Stimulated activated CD4-positive, alpha-beta T cell treated with anti-CD3 and anti-CD28 coated beads, Interleukin-12 subunit alpha, Interleukin-12 subunit beta, amount 100 ng/mL, for 24 hours (primary cell): ENCODE results near the gene NLN.
A peak's percentile ranks its signal among the peaks of the same experiment; 100 is the strongest.
"Not testable (repeated sequence)": the region's sequence is repeated elsewhere in the genome, so short reads cannot be mapped to it uniquely, and the experiment has no call there.

Source experiments
- DNase-seq, 2 experiments: peaks; one replicate each; pipeline ENCODE4 v3.0.0-alpha.2; 2020; ENCODE audit warnings: low read depth in 2 of 2

The NLN gene

GRCh38 chr5:65721720-65722574 is at the start of gene NLN, which contains the start of gene SGTB:
TSS of gene NLN (plus strand) at chr5:65722205. CDS start at chr5:65722374, 169 bp downstream.
TSS of gene SGTB (minus strand) at chr5:65722109. CDS start at chr5:65720807, 1,302 bp downstream.
- DNase-seq = peak; percentile 75 to 77

GRCh38 chr5:65672796-65673195 is 49.2 kb upstream of the NLN start:
- no peak for DNase-seq

GRCh38 chr5:65674749-65675148 is 47.3 kb upstream of the NLN start:
- no peak for DNase-seq

GRCh38 chr5:65676056-65676455 is 45.9 kb upstream of the NLN start:
- DNase-seq = not testable (repeated sequence)

GRCh38 chr5:65682148-65682547 is 39.9 kb upstream of the NLN start:
- no peak for DNase-seq

- no peak for DNase-seq
Observed at GRCh38 chr5:65693121-65693520, 28.9 kb upstream of the NLN start.

GRCh38 chr5:65695162-65695755 is 26.7 kb upstream of the NLN start:
- no peak for DNase-seq

- no peak for DNase-seq
Observed at GRCh38 chr5:65695896-65696295, 26.1 kb upstream of the NLN start.

GRCh38 chr5:65696892-65697291 is 25.1 kb upstream of the NLN start:
- DNase-seq = no peak

GRCh38 chr5:65699338-65699737 is 22.7 kb upstream of the NLN start:
- DNase-seq = no peak

GRCh38 chr5:65702036-65702435 is 20.0 kb upstream of the NLN start:
- DNase-seq = no peak

- DNase-seq = no peak
Observed at GRCh38 chr5:65704621-65705239, 17.3 kb upstream of the NLN start.

- no peak for DNase-seq
Observed at GRCh38 chr5:65707663-65708062, 14.3 kb upstream of the NLN start.

- no peak for DNase-seq
Observed at GRCh38 chr5:65708145-65708544, 13.9 kb upstream of the NLN start.

GRCh38 chr5:65718576-65719310 is 3.3 kb upstream of the NLN start:
- DNase-seq = no peak

GRCh38 chr5:65721050-65721719 is 820 bp upstream of the NLN start:
- no peak for DNase-seq

- no peak for DNase-seq
Observed at GRCh38 chr5:65722575-65723403, 784 bp downstream of the NLN start.

GRCh38 chr5:65727491-65728156 is 5.6 kb downstream of the NLN start:
- no peak for DNase-seq

- no peak for DNase-seq
Observed at GRCh38 chr5:65728218-65728617, 6.2 kb downstream of the NLN start.

GRCh38 chr5:65730910-65731309 is 8.9 kb downstream of the NLN start:
- DNase-seq = no peak
